Iris pigment epithelial cell (primary cell): ENCODE results near the gene DAB1.
"Not testable (repeated sequence)": the region's sequence is repeated elsewhere in the genome, so short reads cannot be mapped to it uniquely, and the experiment has no call there.

Source experiments
- DNase-seq: peaks from one replicate; pipeline ENCODE4 v3.0.0-alpha.2; 2011; ENCODE audit warnings: low read depth

DAB1 gene

GRCh38 chr1:57270927-57271698 is 152.7 kb downstream of the DAB1 start:
- DNase-seq = no peak

DNA sequence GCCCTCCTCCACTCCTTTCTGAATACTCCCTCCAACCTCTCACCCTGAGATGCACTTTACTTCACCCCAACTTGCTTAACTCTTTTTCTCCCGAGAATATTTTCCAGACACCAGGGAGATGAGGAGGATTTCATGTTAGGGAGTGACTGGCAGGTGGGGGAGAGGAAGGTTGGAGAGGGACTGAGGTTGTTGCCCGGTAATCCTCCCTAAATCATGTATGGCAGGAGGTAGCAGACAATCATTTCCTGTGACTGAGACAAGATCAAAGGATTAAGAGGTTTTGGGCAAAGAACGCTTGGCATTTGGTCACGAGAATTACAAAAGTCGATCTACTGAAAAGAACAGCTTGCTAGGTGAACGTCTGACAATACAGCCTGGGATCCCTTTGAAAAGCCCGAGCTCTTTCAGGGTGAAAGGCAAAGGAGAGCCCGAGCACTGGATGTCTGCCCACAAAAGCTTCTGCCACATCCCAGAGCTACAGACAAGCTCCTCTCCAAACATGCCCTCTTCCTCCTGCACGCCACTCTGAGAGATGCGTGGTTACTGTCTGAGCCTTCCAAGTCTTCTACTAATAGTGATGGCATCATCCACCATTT is 154.1 kb downstream of the DAB1 start:
- DNase-seq = no peak

DNA sequence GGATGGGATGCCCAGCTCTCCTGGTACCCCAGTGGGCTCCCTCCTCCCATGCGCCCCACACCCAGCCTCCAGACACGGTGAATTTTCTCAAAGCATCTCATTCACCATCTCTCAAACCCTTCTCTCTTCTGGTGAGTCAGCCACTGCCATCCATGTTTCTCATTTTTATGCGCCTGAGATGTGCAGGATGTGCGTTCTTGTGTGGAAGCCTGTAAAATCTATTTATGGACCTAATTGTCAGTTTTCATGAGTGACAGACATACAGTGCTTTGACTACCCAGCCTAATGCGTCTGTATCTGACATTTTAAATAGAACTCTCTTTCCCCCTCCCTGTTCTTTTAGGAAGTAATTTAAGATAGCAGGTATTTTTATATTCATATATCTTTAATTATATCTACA is 158.8 kb downstream of the DAB1 start:
- DNase-seq = no peak

DNA sequence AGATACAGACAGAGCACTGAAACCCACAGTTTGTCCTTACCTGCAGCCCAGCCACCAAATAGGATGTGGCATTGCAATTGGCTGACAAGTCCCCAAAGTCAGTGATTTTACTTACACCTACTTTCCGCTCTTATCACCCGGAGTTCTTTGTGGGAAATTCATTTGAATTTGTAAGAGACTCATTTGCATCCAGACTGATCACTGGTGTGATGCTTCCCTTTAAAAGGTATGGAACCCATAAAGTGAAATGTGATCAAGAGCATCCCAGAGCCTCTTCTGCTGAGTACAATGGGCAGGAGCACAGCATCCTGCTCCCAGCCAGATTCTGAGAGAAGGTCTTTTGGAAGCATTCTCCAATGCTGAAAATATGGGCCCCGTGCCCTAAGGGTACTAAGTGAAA is 161.4 kb downstream of the DAB1 start:
- DNase-seq = no peak

GRCh38 chr1:57258557-57259325 is 165.1 kb downstream of the DAB1 start:
- DNase-seq = no peak

GRCh38 chr1:57255945-57256344 is 167.9 kb downstream of the DAB1 start:
- DNase-seq = no peak

DNA sequence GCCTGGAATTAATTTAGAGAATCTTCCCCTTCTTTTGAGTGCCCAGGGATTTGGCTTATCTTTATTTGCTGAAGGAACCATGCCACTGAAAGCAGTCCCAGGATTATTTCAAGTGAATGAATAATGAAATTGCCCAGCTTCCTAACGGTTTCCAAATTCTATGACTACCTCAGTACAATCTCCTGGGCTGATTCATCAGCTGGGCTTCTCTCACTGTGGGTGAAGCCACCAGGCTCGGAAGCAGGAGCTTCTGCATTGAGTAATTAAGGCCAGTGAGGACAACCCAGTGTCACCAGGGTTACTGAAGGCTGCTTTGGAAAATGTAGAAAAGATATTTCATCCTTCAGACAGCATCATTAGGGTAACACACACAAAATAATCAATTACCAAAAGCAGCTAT is 169.8 kb downstream of the DAB1 start:
- DNase-seq = peak; percentile 15

- DNase-seq = no peak
Measured at GRCh38 chr1:57252597-57253294, 171.1 kb downstream of the DAB1 start.

DNA sequence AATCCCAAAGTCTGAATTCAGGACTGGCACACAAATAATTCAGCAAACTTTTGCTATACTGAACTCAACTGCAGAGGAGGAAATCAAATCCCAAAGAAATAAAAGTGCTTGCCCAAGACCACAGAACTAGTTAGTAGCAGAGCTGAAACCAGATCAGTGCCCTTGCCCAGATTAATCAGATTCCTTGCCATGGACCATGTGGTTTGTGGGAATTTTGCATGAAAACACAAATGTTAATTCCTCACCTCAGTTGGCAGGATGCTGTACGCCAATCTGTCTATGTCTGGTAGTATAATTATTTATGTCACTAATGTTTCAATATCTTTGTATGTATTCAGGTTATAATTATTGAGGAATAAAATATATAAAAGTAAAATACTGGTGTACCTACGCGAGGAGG is 173.8 kb downstream of the DAB1 start:
- no peak for DNase-seq

DNA sequence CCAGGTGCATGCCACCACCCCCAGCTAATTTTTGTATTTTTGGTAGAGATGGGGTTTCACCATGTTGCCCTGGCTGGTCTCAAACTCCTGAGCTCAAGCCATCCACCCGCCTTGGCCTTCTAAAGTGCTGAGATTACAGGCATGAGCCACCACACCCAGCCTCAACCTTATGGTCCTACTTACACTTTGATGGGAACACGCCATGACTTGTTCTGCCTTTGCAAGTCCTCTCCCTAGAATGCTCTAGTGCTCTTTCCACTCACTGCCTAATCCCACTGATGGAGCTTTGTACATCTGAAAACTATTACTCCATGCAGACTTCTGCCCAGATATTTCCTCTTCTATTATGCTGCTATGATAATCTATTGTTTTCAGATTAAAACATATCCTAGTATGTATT is 174.3 kb downstream of the DAB1 start:
- no peak for DNase-seq

- DNase-seq = no peak
Measured at GRCh38 chr1:57248830-57249229, 175.0 kb downstream of the DAB1 start.

GRCh38 chr1:57238233-57238781 is 185.6 kb downstream of the DAB1 start:
- DNase-seq = no peak

DNA sequence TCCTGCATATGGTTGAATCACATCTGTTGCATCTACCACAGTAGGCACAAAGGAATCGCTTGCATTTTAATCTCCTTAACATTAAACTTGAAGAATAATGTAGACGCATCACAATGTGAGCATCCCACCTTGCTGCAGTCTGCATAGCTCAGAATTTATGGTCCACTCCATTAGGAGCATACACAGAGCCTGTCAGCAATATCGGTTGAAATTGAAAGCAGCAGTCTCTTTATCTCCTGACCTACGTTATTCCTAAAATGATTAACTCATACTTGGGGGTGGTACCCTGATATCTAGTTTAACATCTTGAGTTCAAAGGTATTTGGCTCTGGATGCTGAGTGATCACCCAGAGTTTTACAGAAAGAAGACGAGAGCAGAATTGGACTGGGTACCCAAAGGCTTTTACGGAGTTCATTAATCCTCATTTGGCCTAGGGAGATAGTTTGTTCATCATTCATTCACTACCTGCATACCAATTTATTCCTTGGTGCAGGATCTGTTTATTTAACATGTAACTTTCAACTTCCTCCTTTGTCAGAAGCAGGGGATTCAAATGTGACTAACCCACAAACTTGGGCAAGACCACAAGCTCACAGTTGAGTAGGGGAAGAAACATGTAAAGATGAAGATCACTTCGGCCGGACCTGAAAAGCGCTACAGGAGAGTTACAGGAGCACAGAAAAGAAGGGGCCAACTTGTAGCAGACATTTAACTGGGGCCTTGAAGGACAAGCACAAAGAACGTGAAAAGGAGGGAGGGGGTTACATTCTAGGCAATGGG is 187.9 kb downstream of the DAB1 start:
- no peak for DNase-seq

DNA sequence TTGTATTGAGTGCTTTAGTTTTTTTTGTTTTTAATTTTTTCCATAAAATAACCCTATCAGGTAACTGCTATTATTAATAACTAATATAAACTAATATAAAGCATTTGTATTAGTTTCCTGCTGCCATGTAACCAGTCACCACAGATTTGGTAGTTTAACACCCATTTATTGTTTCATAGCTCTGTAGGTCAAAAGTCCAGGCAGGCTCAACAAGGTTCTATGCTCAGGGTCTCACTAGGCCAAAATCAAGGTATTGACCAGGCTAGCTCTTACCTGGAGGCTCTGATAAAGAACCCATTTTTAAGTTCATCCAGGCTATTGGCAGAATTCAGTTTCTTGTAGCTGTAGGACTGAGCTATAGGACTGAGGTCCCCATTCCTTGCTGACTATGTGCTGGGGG is 189.4 kb downstream of the DAB1 start:
- no peak for DNase-seq

DNA sequence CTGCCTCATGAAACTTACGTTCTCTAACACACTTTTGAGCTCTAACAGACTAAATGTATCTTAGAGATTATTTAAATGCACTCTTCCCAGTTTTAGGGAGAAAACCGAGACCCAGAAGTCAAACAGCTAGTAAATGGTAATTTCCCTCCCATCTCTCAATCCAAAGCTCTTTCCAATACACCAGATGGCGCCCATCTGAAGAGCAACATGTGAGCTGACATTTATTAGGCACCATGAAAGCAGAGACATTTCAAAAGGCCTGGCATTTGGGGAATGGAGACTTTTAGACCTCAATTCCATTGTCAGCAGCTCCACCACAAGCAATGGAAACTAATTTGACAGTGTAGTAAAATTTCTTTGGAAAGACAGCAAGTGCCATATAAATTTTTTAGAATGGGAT is 191.4 kb downstream of the DAB1 start:
- no peak for DNase-seq

DNA sequence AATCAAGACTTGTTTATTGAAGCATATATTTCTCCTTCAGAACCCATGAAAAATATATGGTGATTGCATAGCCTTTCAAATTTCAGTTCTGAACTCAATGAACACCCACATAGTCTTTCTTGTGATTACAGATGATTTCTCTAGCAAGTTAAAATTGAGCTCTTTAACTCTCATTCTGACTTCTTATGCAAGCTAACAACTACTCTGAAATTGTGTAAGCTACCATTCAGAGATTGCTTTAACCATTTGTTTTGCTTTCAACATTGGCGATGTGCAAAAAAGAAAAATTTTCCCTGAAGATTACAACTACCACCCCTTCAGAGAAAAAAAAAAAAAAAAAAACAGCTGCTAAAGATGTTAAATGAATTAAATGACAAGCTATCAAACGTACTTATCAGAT is 193.9 kb downstream of the DAB1 start:
- DNase-seq = no peak

DNA sequence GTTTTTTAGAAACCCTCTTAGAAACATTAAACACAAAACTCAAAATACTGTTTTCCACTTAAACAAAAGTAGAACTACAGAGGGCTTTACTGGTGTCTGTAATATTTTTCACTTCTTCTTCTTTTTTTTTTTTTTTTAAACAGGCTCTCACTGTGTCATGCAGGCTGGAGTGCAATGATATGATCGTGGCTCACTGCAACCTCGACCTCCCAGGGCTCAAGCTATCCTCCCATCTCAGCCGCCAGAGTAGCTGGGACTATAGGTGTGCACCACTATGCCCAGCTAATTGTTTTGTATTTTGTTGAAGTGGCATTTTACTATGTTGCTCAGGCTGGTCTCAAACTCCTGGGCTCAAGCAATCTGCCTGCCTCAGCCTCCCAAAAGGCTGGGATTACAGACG is 194.8 kb downstream of the DAB1 start:
- DNase-seq = no peak

GRCh38 chr1:57222801-57223200 is 201.1 kb downstream of the DAB1 start:
- DNase-seq = no peak

DNA sequence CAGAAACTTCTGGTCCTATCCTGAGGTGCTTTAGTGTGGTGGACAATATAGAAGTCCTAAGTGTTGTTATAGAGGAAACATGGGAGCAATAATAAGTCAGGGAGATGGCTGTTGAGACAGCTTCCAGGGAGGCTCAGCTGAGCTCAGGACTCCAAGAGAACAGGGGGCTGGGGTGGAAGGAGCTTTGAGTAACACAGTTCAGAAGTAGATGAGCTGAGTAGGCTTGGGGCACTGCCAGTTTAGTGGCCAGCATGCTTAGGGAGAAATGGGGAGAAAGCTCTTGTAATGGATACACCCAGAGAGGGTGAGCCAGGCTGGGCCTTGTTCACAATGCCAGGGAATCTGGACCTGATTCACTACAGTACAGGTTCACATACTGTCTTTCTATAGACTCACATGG is 201.6 kb downstream of the DAB1 start:
- DNase-seq = no peak

DNA sequence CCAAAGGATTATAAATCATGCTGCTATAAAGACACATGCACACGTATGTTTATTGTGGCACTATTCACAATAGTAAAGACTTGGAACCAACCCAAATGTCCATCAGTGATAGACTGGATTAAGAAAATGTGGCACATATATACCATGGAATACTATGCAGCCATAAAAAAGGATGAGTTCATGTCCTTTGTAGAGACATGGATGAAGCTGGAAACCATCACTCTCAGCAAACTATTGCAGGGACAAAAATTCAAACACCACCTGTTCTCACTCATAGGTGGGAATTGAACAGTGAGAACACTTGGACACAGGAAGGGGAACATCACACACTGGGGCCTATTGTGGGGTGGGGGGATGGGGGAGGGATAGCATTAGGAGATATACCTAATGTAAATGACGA is 203.0 kb downstream of the DAB1 start:
- not testable (repeated sequence) for DNase-seq

- no peak for DNase-seq
Measured at GRCh38 chr1:57218487-57219079, 205.3 kb downstream of the DAB1 start.
